Sigmoid colon (tissue), 3 donors: ENCODE measurements around the gene EHMT1.

ENCODE experiments used
- CTCF ChIP-seq, 4 experiments: fragments of 450-650 bp in 3 of 4; fragments of 200-600 bp in 1 of 4; IDR thresholded peaks; one replicate each; pipeline ENCODE4 v1.5.1; 2016 to 2019; ENCODE audit warnings: antibody characterized with exemption in 4 of 4, mild to moderate bottlenecking in 3 of 4, moderate library complexity in 2 of 4
- POLR2A ChIP-seq, 2 donors: fragments of 450-650 bp; IDR thresholded peaks; one replicate each; pipeline ENCODE4 v1.6.1; 2016; ENCODE audit warnings: antibody characterized with exemption in 2 of 2, mild to moderate bottlenecking in 2 of 2, moderate library complexity in 2 of 2

- TF ChIP-seq CTCF (IDR thresholded peaks at IDR 0.05): no peak
- no peak for TF ChIP-seq POLR2A (IDR thresholded peaks at IDR 0.05)
Observed at GRCh38 chr9:137751616-137752015, 132.8 kb downstream of the EHMT1 start.
